HEK293T (cell line): ENCODE measurements around the gene ZNF740.

Source experiments
- CTCF ChIA-PET: fragments of 350-600 bp; formaldehyde crosslinking; extraction: SDS; loops from one replicate; lab custom pipeline; 2021; ENCODE audit warnings: antibody characterized with exemption, inconsistent platforms; lab: Yijun Ruan, JAX
- POLR2A ChIA-PET: fragments of 350-600 bp; formaldehyde crosslinking; extraction: SDS; loops from one replicate; lab custom pipeline; 2020; ENCODE audit warnings: antibody characterized with exemption, inconsistent platforms; lab: Yijun Ruan, JAX
- DNase-seq: peaks from one replicate; pipeline ENCODE4 v3.0.0; 2012; ENCODE audit warnings: mixed read lengths; ENCODE audit errors: extremely low spot score
- ARNT ChIP-seq: fragments of 450-650 bp; IDR thresholded peaks from 2 replicates; pipeline ENCODE4 v1.6.1; 2017; ENCODE audit warnings: mild to moderate bottlenecking
- ELF4 ChIP-seq: fragments of 450-650 bp; IDR thresholded peaks from 2 replicates; pipeline ENCODE4 v1.6.1; 2017; ENCODE audit warnings: antibody characterized with exemption
- FOXA1 ChIP-seq: fragments of 450-650 bp; IDR thresholded peaks from 2 replicates; pipeline ENCODE4 v1.6.1; 2016; ENCODE audit warnings: mild to moderate bottlenecking
- FOXK2 ChIP-seq: fragments of 450-650 bp; IDR thresholded peaks from 2 replicates; pipeline ENCODE4 v1.6.1; 2016; ENCODE audit warnings: mild to moderate bottlenecking
- FOXM1 ChIP-seq: fragments of 450-650 bp; IDR thresholded peaks from 2 replicates; pipeline ENCODE4 v1.6.1; 2017; ENCODE audit warnings: mild to moderate bottlenecking, borderline replicate concordance
- HDGF ChIP-seq: fragments of 450-650 bp; IDR thresholded peaks from 2 replicates; pipeline ENCODE4 v1.6.1; 2017; ENCODE audit warnings: antibody characterized with exemption, borderline replicate concordance
- L3MBTL2 ChIP-seq: fragments of 450-650 bp; conservative IDR thresholded peaks from 2 replicates; pipeline ENCODE4 v1.6.1; 2016; ENCODE audit warnings: mild to moderate bottlenecking
- LEF1 ChIP-seq: fragments of 450-650 bp; IDR thresholded peaks from 2 replicates; pipeline ENCODE4 v1.6.1; 2017; ENCODE audit warnings: mild to moderate bottlenecking, borderline replicate concordance
- NFRKB ChIP-seq: fragments of 450-650 bp; IDR thresholded peaks from 2 replicates; pipeline ENCODE4 v1.6.1; 2016; ENCODE audit warnings: mild to moderate bottlenecking, moderate library complexity
- PKNOX1 ChIP-seq: fragments of 450-650 bp; IDR thresholded peaks from 2 replicates; pipeline ENCODE4 v1.6.1; 2016
- SP1 ChIP-seq: fragments of 450-650 bp; IDR thresholded peaks from 2 replicates; pipeline ENCODE4 v1.6.1; 2017
- SUZ12 ChIP-seq: fragments of 450-650 bp; IDR thresholded peaks from 2 replicates; pipeline ENCODE4 v1.6.1; 2016; ENCODE audit warnings: mild to moderate bottlenecking
- TARDBP ChIP-seq: fragments of 450-650 bp; IDR thresholded peaks from 2 replicates; pipeline ENCODE4 v1.6.1; 2016
- ZNF384 ChIP-seq: fragments of 450-650 bp; IDR thresholded peaks from 2 replicates; pipeline ENCODE4 v1.6.1; 2016

ZNF740 gene

DNA sequence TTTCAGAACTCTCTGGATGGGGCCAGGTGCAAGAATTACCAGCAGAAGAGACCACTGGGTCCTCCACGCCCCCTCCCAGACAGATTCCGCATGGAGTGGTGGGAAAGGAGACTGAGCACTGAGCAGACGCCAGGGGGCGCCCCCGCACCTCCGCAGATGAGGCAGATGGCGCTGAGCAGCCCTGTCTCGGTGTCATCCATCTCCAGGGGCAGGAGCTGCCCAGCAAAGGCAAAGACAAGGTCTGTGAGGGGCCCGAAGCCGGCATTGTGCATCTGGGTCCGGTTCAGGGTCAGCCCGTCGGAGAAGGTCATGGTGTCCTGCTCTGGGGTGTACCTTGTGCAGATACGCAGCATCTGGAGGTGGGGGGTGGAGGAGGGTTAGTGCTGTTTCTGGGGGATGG lies 32.8 kb downstream of the ZNF740 start:
- ChIA-PET POLR2A (interaction anchor here (1.0 to 2.3 kb wide), 4 partner anchors 39 to 107 kb away, joined by 6 to 20 read pairs (median 10); partner anchors contain the start of genes ESPL1 and PFDN5), CTCF (interaction anchor here (0.6 to 5.0 kb wide), 23 partner anchors 20 to 295 kb away, joined by 3 to 70 read pairs (median 5); partner anchors contain the start of genes AAAS, ESPL1 and PFDN5)
- TF ChIP-seq PKNOX1 (peak; percentile 59), ELF4 (no peak)
- DNase-seq, result peak; percentile 88

DNA sequence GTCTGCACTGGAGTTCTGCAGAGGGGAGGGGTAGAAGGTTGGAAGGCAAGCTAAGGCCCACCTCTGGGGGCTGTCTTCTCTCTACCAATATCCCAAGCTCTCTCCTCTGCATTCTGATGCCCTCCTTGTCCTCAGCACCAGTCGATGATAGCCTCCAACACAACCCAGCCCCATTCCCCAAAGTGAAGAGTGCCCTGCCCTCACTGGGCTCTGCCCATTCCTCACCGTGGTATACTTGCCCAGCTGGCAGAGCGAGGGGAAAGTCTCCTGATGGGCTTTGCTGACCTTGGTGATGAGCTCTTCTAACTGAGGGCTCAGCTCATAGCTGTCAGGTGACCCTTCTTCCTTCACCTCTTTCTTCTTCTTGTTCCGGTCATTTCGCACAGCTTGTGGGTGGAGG lies 33.7 kb downstream of the ZNF740 start:
- no peak for DNase-seq
- ChIA-PET POLR2A (interaction anchor here (0.9 to 2.3 kb wide), 5 partner anchors 38 to 108 kb away, joined by 3 to 20 read pairs (median 7); partner anchors contain the start of genes AAAS, ESPL1 and PFDN5), CTCF (interaction anchor here (0.6 to 5.0 kb wide), 18 partner anchors 19 to 294 kb away, joined by 3 to 70 read pairs (median 5); partner anchors contain the start of genes AAAS, ESPL1 and PFDN5)
- TF ChIP-seq TARDBP (no peak), ZNF384 (no peak), HDGF (no peak), NFRKB (no peak), SUZ12 (no peak), SP1 (no peak), ARNT (no peak)

GRCh38 chr12:53214687-53215455 lies 34.3 kb downstream of the ZNF740 start:
- ChIA-PET POLR2A (interaction anchor here (0.9 to 2.3 kb wide), 4 partner anchors 37 to 107 kb away, joined by 3 to 20 read pairs (median 10); partner anchors contain the start of genes AAAS, ESPL1 and PFDN5), CTCF (interaction anchor here (1.0 to 5.0 kb wide), 6 partner anchors 37 to 78 kb away, joined by 3 to 70 read pairs (median 10); partner anchors contain the start of gene ESPL1)
- no peak for DNase-seq
- TF ChIP-seq FOXK2 (no peak), PKNOX1 (no peak), NFRKB (no peak), L3MBTL2 (no peak), TARDBP (no peak), SP1 (no peak)

GRCh38 chr12:53215497-53215896 lies 35.0 kb downstream of the ZNF740 start:
- ChIA-PET CTCF (interaction anchor here (1.0 to 5.0 kb wide), 3 partner anchors 36 to 72 kb away, joined by 3 to 70 read pairs (median 20); partner anchors contain the start of gene ESPL1), POLR2A (interaction anchor here (1.4 to 2.4 kb wide), 3 partner anchors 36 to 52 kb away, joined by 5 to 12 read pairs (median 10); partner anchors contain the start of gene ESPL1)
- TF ChIP-seq SUZ12, result no peak
- TF ChIP-seq SP1, result no peak
- TF ChIP-seq PKNOX1, result no peak
- TF ChIP-seq L3MBTL2, result no peak
- no peak for TF ChIP-seq HDGF
- TF ChIP-seq ARNT, result no peak
- TF ChIP-seq FOXA1, result no peak
- no peak for DNase-seq

DNA sequence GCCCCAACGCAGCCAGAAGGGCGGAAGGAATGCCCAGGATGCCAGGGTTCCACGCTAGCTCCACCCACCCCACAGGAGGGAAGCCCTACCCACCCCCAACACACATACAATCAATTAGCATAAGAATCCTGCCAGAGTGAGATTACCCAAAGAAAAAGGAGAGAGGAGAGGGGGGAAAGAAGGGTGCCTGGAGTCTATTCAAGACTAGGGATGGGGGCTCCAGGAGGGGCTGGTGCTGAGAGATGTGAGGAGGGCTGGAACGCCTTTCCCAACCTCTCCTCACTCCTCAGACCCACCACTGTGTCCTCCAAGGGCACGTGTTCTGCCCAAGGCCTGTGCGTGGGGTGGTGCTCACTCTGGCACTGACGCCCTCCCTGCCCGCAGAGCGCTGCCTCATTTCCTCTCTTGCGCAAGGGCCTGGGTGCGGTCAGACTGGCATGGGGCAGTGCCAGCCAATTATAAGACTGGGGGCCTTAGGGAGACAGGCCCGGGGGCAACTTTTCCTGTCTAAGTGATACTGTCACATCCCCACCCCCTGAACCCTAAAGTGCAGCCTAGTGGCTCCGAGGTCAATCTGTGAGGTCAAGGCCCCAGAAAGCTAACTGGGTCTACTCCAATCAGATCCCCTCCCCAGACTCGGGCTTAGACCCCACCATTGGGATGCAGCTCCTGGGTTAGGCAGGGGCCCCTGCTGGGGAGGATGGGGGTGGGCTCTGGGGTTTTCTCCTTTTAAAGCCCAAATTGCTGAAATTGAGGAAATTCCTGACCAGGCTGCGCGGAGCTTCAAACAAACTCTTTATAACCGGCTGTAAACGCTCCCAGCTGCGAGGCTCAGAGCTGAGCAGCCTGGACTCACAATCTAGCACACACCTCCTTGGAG lies 36.8 kb downstream of the ZNF740 start:
- POLR2A ChIA-PET, result interaction anchor here (1.0 to 2.6 kb wide), 5 partner anchors 34 to 128 kb away, joined by 3 to 11 read pairs (median 4); partner anchors contain the start of genes AAAS and PFDN5

GRCh38 chr12:53217931-53218307 lies 37.4 kb downstream of the ZNF740 start:
- POLR2A ChIA-PET, result interaction anchor here (1.0 to 2.6 kb wide), 4 partner anchors 33 to 127 kb away, joined by 3 to 11 read pairs (median 4); partner anchors contain the start of gene AAAS
- CTCF ChIA-PET, result interaction anchor here (0.8 to 1.2 kb wide), 2 partner anchors 104 to 106 kb away, joined by 3 to 7 read pairs; partner anchors contain the start of gene AAAS
- TF ChIP-seq HDGF, result no peak
- no peak for TF ChIP-seq ZNF384
- no peak for TF ChIP-seq PKNOX1
- no peak for TF ChIP-seq TARDBP
- TF ChIP-seq ELF4, result no peak
- no peak for TF ChIP-seq ARNT
- no peak for TF ChIP-seq L3MBTL2
- TF ChIP-seq FOXK2, result no peak
- no peak for TF ChIP-seq FOXM1
- no peak for TF ChIP-seq FOXA1
- no peak for DNase-seq

More for the DNA sequence above, 36.8 kb downstream of the ZNF740 start:
- CTCF ChIA-PET, result interaction anchor here (0.8 to 1.2 kb wide), 2 partner anchors 104 to 106 kb away, joined by 3 to 7 read pairs; partner anchors contain the start of gene AAAS
- TF ChIP-seq LEF1 (no peak), HDGF (no peak), ZNF384 (no peak), FOXM1 (no peak)
- no peak for DNase-seq
